Upper lobe of left lung (tissue), 6 donors: ENCODE results near the gene CSPG4. TPM values are rescaled to one million over a fixed set of nuclear protein-coding genes. Genes with fewer than 3 reads are reported as not detected.
A peak's percentile ranks its signal among the peaks of the same experiment; 100 is the strongest.
"Not testable (repeated sequence)": the region's sequence is repeated elsewhere in the genome, so short reads cannot be mapped to it uniquely, and the experiment has no call there.

ENCODE experiments used
- ATAC-seq, 2 donors: fragments of 200-7000 bp; cut with Tn5 transposase; one replicate each; pipeline ENCODE4 v1.9.1; 2022; ENCODE audit warnings: mild to moderate bottlenecking in 2 of 2, moderate library complexity in 2 of 2; ENCODE audit not compliant: low FRiP score in 2 of 2
- DNase-seq, 2 donors: peaks; one replicate each; pipeline ENCODE4 v3.0.0-alpha.2; 2019 to 2020
- H3K27ac ChIP-seq, 4 donors: fragments of 200-600 bp; sonication (generic); one replicate each; pipeline ENCODE4 v1.5.1; 2016 to 2019
- H3K27me3 ChIP-seq, 4 donors: fragments of 200-600 bp; sonication (generic); one replicate each; pipeline ENCODE4 v1.5.1; 2017 to 2019
- H3K36me3 ChIP-seq, 4 donors: fragments of 200-600 bp; sonication (generic); one replicate each; pipeline ENCODE4 v1.5.1; 2016 to 2019
- H3K4me1 ChIP-seq, 4 donors: fragments of 200-600 bp; sonication (generic); one replicate each; pipeline ENCODE4 v1.5.1; 2018 to 2019
- H3K4me3 ChIP-seq, 4 donors: fragments of 200-600 bp; sonication (generic); one replicate each; pipeline ENCODE4 v1.5.1; 2017 to 2019; ENCODE audit warnings: mild to moderate bottlenecking in 2 of 4, moderate library complexity in 1 of 4
- H3K9me3 ChIP-seq, 4 donors: fragments of 200-600 bp; sonication (generic); one replicate each; pipeline ENCODE4 v1.5.1; 2018 to 2019
- EP300 ChIP-seq, 4 donors: sonication (generic); formaldehyde crosslinking; IDR thresholded peaks; one replicate each; pipeline ENCODE4 v1.5.1; 2017; ENCODE audit warnings: antibody characterized with exemption in 4 of 4, control low read depth in 2 of 4
- POLR2A ChIP-seq, 4 donors: fragments of 450-650 bp; IDR thresholded peaks; one replicate each; pipeline ENCODE4 v1.5.1; 2016 to 2017; ENCODE audit warnings: antibody characterized with exemption in 4 of 4, mild to moderate bottlenecking in 2 of 4
- POLR2AphosphoS5 ChIP-seq, 2 donors: sonication (generic); formaldehyde crosslinking; IDR thresholded peaks; one replicate each; pipeline ENCODE4 v1.5.1; 2017; ENCODE audit warnings: antibody characterized with exemption in 2 of 2
- WGBS, 2 donors: methylation state at CpG; one replicate each; pipeline ENCODE4 v1.1.5; 2017 to 2018; 5-methylcytosine and 5-hydroxymethylcytosine counted together
- total RNA-seq, 6 donors: library from RNA; depleted of rRNA in 4 of 6; stranded (reverse); fragments of >200 nt in 4 of 6; gene quantifications; one replicate each; pipeline versions ENCODE4 v1.1.0 to v1.2.1, GENCODE V29; 2016 to 2021
- TF ChIP-seq, protein P1 (sequence below), 6 experiments: fragments of 450-650 bp in 4 of 6; fragments of 200-600 bp in 2 of 6; sonication (generic) in 2 of 6; IDR thresholded peaks; one replicate each; pipeline ENCODE4 v1.5.1; 2016 to 2019; ENCODE audit warnings: antibody characterized with exemption in 6 of 6
- donor health status: DM: no; HTN: no; CAD: no; lungs with moderate emphysema.
- donor health status: DM: no; HTN: yes; CAD: no; lungs with severe emphysema.

CSPG4 gene
- total RNA-seq, 6 donors from 2014 or later, result 8.5 to 38.3 (median 17.7) TPM

GRCh38 chr15:75733761-75734651 is 21.4 kb upstream of the CSPG4 start:
- TF ChIP-seq, protein P1, sequence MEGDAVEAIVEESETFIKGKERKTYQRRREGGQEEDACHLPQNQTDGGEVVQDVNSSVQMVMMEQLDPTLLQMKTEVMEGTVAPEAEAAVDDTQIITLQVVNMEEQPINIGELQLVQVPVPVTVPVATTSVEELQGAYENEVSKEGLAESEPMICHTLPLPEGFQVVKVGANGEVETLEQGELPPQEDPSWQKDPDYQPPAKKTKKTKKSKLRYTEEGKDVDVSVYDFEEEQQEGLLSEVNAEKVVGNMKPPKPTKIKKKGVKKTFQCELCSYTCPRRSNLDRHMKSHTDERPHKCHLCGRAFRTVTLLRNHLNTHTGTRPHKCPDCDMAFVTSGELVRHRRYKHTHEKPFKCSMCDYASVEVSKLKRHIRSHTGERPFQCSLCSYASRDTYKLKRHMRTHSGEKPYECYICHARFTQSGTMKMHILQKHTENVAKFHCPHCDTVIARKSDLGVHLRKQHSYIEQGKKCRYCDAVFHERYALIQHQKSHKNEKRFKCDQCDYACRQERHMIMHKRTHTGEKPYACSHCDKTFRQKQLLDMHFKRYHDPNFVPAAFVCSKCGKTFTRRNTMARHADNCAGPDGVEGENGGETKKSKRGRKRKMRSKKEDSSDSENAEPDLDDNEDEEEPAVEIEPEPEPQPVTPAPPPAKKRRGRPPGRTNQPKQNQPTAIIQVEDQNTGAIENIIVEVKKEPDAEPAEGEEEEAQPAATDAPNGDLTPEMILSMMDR (IDR thresholded peaks at IDR 0.05), result no peak
- H3K36me3 ChIP-seq, result no peaks in the 10 kb centered on the region
- no peaks in the 10 kb centered on the region for H3K9me3 ChIP-seq
- WGBS, 2 donors, result 89 to 91% methylated on average over 9 to 14 of the region's 14 CpGs
- H3K4me1 ChIP-seq, result peaks cover 28 to 38% (median 33%) of the 10 kb centered on the region in 4 donors
- H3K27ac ChIP-seq, result no peak overlapping the region
- ATAC-seq, result no peak
- H3K4me3 ChIP-seq, result no peak overlapping the region
- DNase-seq, result no peak
- no peaks in the 10 kb centered on the region for H3K27me3 ChIP-seq

- Histone ChIP-seq H3K9me3 (no peaks in the 10 kb centered on the region), H3K36me3 (no peaks in the 10 kb centered on the region), H3K4me3 (peak overlapping the region in 1 of 4 donors; percentile 29), H3K27ac (peak overlapping the region in 3 of 4 donors; percentile 40 to 64 (median 52)), H3K4me1 (peaks cover 23 to 29% (median 27%) of the 10 kb centered on the region in 4 donors), H3K27me3 (no peaks in the 10 kb centered on the region)
- DNase-seq (peak in 1 of 2 donors; percentile 68), ATAC-seq (peak; percentile 76 to 83)
- WGBS, 2 donors, result 29 to 34% methylated on average over 10 of the region's 12 CpGs
- TF ChIP-seq, protein P1 (IDR thresholded peaks at IDR 0.05), result peak; percentile 90 to 93 (median 92)
- no peak for TF ChIP-seq POLR2A (IDR thresholded peaks at IDR 0.05)
These were observed 20.3 kb upstream of the CSPG4 start for GRCh38 chr15:75732809-75733451.

DNA sequence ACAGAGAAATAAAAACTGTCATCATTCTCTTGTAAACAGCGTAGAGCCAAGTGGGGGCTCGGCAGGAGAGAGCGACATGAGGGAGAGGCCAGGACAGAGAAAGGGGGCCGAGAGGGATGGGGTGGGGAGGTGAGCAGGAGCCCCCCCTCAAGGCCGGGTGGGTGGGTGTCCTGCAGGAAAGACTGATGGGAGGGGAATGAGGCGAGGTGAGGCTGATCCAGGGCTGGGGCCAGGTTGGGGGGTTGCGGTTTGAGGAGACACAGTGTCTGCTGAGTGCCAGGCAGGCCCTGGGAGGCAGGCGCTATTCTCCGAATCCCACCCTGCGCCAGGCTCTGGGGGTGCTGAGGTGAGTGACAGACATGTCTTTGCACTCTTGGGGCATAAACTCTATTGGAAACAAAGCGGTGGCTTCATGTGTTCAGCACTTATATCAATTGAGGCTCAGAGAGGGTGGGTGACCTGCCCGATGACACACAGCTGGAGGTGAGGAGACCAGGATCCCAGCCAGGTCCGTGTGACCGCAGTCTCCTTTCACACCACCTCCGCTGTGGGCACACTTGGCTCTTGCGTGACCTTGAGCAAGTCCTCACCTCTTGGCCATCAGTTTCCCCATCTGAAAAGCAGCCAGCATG is 19.6 kb upstream of the CSPG4 start:
- H3K36me3 ChIP-seq, result no peaks in the 10 kb centered on the region
- WGBS, 2 donors, result 37 to 38% methylated on average over 15 of the region's 16 CpGs
- H3K9me3 ChIP-seq, result no peaks in the 10 kb centered on the region
- H3K4me1 ChIP-seq, result peaks cover 17 to 23% (median 21%) of the 10 kb centered on the region in 4 donors
- H3K27me3 ChIP-seq, result no peaks in the 10 kb centered on the region
- TF ChIP-seq POLR2A (IDR thresholded peaks at IDR 0.05) (no peak), POLR2AphosphoS5 (IDR thresholded peaks at IDR 0.05) (no peak), EP300 (IDR thresholded peaks at IDR 0.05) (no peak)
- TF ChIP-seq, protein P1 (IDR thresholded peaks at IDR 0.05), result no peak
- DNase-seq (no peak), ATAC-seq (no peak)
- peak overlapping the region in 2 of 4 donors; percentile 18 to 29 for H3K4me3 ChIP-seq
- peak overlapping the region; percentile 40 to 68 (median 58) for H3K27ac ChIP-seq

GRCh38 chr15:75731248-75732151 is 18.9 kb upstream of the CSPG4 start:
- Histone ChIP-seq H3K27me3 (no peaks in the 10 kb centered on the region), H3K4me3 (peak overlapping the region in 2 of 4 donors; percentile 18 to 29), H3K27ac (peak overlapping the region; percentile 40 to 68 (median 58)), H3K36me3 (no peaks in the 10 kb centered on the region), H3K9me3 (no peaks in the 10 kb centered on the region), H3K4me1 (peaks cover 17 to 21% (median 20%) of the 10 kb centered on the region in 4 donors)
- TF ChIP-seq EP300 (IDR thresholded peaks at IDR 0.05), result no peak
- peak in 1 of 2 donors; percentile 46 for TF ChIP-seq POLR2AphosphoS5 (IDR thresholded peaks at IDR 0.05)
- no peak for TF ChIP-seq POLR2A (IDR thresholded peaks at IDR 0.05)
- TF ChIP-seq, protein P1 (IDR thresholded peaks at IDR 0.05), result no peak
- no peak for DNase-seq
- peak in 1 of 2 donors; percentile 51 for ATAC-seq
- WGBS, 2 donors, result 18 to 30% methylated on average over 20 to 24 of the region's 28 CpGs

DNA sequence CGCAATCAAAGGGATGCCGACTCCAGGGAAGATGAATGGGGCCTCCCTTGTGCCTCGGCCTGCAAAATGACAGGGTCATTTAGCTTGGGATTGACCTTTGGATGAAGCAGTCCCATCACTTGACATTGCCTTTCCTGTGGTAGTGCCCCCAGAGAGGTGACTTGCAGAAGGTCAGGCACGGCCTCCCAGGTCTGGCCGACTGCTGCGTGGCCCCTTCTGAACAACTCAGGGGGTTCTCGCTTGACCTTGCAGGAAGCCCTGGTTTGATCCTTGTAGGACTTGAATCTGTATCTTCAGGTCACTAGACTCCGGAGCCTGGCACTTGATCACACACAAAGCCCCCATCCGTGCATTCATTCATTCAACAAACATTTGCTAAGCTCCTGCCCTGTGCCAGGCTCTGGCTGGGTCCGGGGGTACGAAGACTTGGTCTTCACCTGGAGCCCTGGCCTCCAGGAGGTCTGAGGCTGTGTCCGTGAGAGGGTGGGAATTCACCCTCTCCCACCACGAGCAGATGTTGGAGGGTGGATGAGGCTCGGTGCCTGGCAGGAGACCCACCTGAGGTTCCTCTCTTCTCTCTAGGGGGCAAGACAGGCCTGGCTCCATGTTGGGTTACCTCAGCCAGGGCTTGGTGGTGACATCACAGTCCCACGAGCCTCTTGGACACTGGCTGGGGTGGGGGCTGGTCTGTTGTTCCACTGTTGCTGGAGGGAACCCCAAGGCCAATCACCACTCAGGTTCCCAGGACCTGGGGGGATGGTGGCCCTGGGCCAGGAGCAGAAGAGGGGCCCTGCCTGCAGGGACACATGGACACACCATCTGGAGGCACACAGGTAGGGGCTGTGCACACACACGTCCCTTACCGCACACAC is 18.0 kb upstream of the CSPG4 start:
- ATAC-seq, H3K36me3 ChIP-seq, H3K27me3 ChIP-seq, H3K27ac ChIP-seq, H3K4me3 ChIP-seq, H3K9me3 ChIP-seq: not testable (repeated sequence)
- DNase-seq, result peak in 1 of 2 donors; percentile 8
- H3K4me1 ChIP-seq, result peaks cover 17 to 21% (median 20%) of the 10 kb centered on the region in 4 donors
- WGBS, 2 donors, result 89 to 96% methylated on average over 9 to 17 of the region's 17 CpGs
